ENCODE data around the gene PLK1.

PLK1 gene

DNA sequence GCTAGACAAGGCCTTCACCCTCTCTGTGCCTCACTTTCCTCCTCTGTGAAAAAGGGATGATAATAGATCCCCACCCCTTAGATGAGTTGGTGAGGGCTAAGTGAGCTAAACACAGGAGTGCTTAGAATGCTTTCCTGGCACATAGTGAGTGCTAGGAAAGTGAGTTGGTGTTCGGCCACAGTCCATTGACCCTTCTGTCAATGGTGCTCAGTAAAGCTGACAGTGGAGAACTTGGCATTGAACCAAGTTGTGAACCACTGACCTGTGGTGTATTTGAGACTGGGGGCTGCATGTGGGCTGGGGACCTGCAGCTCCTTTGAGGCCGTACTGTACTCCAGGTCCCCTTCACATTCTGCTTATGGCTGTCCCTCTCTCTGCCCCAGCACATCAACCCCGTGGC, 4.8 kb downstream of the PLK1 start:
- H3K4me3 ChIP-seq (ENCODE audit: low read depth, low read length), result no peak overlapping the region
- TF ChIP-seq, protein P1, sequence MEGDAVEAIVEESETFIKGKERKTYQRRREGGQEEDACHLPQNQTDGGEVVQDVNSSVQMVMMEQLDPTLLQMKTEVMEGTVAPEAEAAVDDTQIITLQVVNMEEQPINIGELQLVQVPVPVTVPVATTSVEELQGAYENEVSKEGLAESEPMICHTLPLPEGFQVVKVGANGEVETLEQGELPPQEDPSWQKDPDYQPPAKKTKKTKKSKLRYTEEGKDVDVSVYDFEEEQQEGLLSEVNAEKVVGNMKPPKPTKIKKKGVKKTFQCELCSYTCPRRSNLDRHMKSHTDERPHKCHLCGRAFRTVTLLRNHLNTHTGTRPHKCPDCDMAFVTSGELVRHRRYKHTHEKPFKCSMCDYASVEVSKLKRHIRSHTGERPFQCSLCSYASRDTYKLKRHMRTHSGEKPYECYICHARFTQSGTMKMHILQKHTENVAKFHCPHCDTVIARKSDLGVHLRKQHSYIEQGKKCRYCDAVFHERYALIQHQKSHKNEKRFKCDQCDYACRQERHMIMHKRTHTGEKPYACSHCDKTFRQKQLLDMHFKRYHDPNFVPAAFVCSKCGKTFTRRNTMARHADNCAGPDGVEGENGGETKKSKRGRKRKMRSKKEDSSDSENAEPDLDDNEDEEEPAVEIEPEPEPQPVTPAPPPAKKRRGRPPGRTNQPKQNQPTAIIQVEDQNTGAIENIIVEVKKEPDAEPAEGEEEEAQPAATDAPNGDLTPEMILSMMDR (IDR thresholded peaks at IDR 0.05; ENCODE audit: low read depth, low read length), result no peak

DNA sequence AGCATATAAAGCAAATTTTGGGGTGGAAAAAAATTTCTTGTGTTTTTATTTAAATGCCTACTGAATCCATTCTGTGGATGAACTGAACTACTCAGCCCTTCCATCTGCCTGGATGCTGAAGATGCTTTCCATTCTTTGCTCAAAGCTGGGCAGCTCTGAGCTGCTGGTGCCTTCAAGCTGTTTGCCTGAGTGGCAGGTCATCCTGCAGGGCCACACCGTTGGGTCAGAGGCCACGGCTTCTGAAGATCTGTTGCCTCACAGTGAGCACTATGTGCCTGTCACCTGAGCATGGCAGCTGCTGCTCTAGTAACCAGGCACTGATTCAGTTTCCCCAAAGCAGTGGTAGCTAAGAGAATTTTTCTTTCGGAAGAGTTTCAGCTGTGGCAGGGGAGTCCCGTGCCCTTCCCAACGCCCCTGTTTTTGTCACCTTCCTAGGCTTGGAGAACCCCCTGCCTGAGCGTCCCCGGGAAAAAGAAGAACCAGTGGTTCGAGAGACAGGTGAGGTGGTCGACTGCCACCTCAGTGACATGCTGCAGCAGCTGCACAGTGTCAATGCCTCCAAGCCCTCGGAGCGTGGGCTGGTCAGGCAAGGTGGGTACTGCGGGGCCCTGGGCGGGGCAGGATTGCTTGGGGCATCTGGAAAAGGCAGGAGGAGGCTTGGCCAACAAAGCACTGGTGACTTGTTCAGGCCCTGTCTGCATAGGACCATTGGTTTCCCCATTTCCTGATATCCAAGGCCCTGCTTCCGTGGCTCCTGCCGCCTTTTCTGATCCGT, 8.5 kb downstream of the PLK1 start:
- TF ChIP-seq, protein P1 (IDR thresholded peaks at IDR 0.05; ENCODE audit: low read depth, low read length), result no peak

DNA sequence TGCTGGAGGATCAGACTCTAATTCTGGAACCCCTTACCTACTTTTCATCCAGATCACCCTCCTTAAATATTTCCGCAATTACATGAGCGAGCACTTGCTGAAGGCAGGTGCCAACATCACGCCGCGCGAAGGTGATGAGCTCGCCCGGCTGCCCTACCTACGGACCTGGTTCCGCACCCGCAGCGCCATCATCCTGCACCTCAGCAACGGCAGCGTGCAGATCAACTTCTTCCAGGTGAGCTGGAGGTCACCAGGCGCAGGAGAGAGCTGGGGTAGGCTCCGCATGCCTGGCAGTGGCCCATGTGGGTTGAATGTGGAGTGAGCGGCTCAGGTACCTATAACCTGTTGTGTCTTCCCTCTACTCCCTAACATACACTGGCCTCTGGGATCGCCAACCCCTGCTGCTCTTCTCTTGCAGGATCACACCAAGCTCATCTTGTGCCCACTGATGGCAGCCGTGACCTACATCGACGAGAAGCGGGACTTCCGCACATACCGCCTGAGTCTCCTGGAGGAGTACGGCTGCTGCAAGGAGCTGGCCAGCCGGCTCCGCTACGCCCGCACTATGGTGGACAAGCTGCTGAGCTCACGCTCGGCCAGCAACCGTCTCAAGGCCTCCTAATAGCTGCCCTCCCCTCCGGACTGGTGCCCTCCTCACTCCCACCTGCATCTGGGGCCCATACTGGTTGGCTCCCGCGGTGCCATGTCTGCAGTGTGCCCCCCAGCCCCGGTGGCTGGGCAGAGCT, 10.9 kb downstream of the PLK1 start:
- no peak overlapping the region for H3K4me3 ChIP-seq (ENCODE audit: low read depth, low read length)
- TF ChIP-seq, protein P1 (IDR thresholded peaks at IDR 0.05; ENCODE audit: low read depth, low read length), result no peak

More for the DNA sequence above, 8.5 kb downstream of the PLK1 start:
- H3K4me3 ChIP-seq (ENCODE audit: low read depth, low read length), result no peak overlapping the region

DNA sequence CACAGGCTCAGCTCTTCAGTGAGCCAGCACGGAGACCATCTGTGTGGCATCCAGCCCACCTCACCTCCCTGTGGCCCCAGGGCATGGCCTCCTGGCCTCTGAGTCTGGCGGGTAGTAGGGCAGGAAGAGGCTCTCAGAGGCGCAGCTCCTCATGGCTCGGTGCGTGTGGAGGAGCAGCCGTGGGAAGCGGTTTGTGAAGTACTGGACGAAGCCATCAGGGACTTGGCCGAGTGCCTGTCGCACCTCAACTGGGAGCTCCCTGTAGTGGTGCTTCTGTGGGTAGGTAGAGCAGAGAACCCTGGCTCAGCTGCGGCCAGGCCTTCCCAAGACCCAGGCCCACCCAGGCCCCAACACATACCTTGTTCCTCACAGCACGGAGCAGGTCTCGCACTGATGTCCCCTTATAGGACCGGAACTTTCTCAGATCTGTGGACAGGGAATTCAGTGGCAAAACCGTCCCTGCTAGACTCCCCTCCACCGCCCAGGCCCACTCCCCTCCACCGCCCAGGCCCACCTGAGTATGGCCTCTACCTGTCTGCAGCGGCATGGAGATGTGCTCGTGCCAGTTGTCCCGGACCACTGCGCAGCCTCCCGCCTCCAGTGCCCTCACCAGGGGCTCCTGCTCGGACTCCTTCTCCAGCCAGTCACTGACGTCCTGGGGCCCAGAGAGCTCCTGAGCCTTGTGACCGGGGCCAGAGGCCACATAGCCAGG, 12.2 kb downstream of the PLK1 start:
- H3K4me3 ChIP-seq (ENCODE audit: low read depth, low read length), result no peak overlapping the region
- TF ChIP-seq, protein P1 (IDR thresholded peaks at IDR 0.05; ENCODE audit: low read depth, low read length), result no peak

DNA sequence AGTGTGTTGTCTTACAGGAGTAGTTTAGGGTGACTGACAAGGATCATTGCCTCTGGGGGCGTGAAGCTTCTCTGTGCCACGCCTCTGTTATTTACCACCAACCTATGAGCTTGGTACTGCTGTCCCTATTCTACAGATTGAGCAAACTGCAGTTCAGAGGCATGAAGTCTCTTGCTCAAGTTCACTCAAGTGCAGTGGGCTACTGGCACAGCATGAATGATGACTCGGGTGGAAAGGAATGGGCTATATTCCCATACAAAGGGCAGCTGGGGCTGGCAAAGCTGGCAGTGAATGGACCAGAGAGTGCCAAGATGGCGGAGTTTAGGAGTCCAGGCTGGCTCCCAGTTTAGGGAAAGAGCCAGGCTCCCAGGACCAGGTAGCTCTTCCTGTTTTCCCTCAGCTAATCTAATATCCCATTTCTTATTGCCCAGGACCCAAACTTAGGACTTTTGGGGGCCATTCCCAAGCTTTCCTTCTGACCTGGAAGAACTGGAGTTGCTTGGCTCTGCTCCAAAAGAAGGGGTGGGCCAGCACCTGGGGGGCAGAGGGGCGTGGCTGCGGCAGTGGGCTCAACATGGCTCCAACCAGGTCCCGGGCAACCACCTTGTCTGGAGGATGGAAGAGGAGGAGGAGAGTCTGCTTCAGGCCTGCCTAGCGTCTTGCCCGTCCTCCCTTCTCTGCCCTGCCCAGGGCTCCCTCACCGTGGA, 12.9 kb downstream of the PLK1 start:
- H3K4me3 ChIP-seq (ENCODE audit: low read depth, low read length), result no peak overlapping the region
- TF ChIP-seq, protein P1 (IDR thresholded peaks at IDR 0.05; ENCODE audit: low read depth, low read length), result no peak

DNA sequence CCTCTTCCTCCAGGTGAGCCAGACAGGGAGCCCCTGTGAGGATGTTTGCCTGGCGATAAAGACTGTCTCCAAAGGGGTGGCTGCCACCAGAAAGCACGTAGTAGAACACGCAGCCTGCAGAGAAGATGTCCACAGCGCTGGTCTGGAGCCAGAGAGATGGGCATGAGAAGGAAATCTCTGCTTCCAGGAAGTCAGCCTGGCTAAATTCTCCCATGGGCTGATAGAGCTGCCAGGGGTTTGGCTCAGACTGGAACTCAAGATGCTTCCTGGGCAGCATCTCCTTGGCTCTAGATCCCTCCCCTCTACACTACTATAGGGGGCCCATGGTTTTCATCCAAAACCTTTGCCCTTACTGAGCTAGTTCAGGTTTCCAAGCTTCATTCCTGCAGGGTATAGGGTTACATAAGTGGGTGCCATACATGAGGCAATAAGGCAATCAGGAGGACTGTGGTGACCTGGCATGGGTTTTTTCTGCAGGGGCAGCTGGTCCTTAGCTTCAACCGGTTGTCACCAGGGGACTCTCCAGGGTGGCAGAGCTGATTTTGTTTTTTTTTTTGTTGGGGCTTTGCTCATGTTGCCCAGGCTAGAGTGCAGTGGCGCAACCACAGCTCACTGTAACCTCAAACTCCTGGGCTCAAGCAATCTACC, 13.6 kb downstream of the PLK1 start:
- no peak overlapping the region for H3K4me3 ChIP-seq (ENCODE audit: low read depth, low read length)

More for the DNA sequence above, 13.6 kb downstream of the PLK1 start:
- TF ChIP-seq, protein P1 (IDR thresholded peaks at IDR 0.05; ENCODE audit: low read depth, low read length), result no peak
